Epithelial cell of proximal tubule (primary cell): ENCODE measurements around the gene BRSK1. TPM values are rescaled to one million over a fixed set of nuclear protein-coding genes. Genes with fewer than 3 reads are reported as not detected.

Experiments used
- DNase-seq: peaks from one replicate; pipeline ENCODE4 v3.0.0-alpha.2; 2011; ENCODE audit warnings: low read depth
- H3K4me3 ChIP-seq: 2 replicates; pipeline ENCODE4 v1.5.1; 2011; ENCODE audit warnings: low read depth, mild to moderate bottlenecking, low read length
- total RNA-seq: library from RNA; depleted of rRNA; stranded (reverse); fragments of >200 nt; gene quantifications from 2 replicates; pipeline ENCODE4 v1.2.3, GENCODE V29; 2015
- TF ChIP-seq, protein P1 (sequence below): conservative IDR thresholded peaks from 2 replicates; pipeline ENCODE4 v1.5.1; 2012; ENCODE audit warnings: low read depth, mild to moderate bottlenecking, low read length

Gene BRSK1
- total RNA-seq, 1 donor from 2014 or later = 16.1 TPM

DNA sequence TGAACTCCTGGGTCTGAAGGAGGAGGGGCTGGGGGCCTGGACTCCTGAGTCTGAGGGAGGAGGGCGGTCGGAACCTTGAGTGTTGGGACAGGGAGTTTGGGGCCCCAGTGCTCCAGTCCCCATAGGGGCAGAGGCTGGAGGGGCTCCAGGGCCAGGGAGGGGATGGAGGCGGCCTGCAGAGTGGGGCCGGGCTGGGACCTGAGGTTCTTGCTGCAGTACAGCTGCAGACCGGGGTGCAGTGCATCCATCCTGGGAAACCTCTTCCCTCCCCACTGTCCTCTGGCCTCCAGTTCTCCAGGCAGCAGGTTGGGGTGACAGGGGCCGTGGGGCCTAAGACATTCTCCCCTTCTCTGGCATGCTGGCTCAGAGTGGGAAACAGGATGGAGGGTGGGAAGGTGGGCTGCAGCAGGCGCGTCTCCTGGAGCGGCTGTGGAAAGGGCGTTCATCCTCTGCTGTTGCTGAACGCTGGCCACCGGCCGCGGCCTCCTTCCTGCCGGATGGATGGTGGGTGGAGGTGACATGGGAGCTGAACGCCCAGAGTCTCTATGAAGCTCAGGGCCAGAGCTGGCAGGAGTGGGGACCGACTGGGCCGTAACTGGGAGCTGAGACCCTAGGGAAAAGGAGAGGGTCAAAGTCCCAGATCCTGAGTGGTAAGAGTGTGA is 1.6 kb downstream of the BRSK1 start:
- no peak overlapping the region for H3K4me3 ChIP-seq
- DNase-seq = no peak
- TF ChIP-seq, protein P1, sequence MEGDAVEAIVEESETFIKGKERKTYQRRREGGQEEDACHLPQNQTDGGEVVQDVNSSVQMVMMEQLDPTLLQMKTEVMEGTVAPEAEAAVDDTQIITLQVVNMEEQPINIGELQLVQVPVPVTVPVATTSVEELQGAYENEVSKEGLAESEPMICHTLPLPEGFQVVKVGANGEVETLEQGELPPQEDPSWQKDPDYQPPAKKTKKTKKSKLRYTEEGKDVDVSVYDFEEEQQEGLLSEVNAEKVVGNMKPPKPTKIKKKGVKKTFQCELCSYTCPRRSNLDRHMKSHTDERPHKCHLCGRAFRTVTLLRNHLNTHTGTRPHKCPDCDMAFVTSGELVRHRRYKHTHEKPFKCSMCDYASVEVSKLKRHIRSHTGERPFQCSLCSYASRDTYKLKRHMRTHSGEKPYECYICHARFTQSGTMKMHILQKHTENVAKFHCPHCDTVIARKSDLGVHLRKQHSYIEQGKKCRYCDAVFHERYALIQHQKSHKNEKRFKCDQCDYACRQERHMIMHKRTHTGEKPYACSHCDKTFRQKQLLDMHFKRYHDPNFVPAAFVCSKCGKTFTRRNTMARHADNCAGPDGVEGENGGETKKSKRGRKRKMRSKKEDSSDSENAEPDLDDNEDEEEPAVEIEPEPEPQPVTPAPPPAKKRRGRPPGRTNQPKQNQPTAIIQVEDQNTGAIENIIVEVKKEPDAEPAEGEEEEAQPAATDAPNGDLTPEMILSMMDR = no peak

DNA sequence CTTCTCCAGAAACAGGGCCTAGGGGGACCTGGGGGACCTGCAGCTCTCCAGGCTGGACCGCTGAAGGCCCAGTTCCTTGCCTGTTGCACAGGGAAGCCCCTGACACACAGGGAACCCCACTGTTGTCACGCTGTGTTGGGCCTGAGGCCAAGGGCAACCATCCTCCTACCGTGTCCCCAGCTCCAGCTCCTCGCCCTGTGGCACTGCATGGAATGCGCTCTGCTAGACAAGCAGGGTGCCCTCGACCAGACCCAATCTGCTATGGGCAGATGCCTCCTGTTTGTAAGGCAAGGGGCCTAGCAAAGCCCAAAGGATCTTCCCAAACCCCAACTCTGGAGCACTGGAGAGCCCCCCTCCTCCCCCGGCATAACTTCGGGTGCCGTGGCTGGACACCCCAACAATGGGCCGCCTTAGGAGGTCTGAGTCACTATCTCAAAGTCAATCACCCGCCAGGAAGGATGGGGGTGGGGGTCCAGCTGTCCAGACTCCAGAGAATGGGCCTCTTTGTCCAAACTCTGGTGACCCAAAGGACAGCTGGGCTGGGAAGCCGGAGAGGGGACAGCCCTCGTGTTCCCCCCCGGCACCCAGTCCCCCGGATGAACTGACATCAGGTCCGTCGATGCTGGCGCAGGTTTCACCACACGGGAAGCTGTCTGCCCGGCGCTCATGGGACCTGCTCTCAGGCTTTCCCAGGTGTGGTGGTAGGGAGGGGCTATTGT is 3.7 kb downstream of the BRSK1 start:
- no peak overlapping the region for H3K4me3 ChIP-seq
- DNase-seq = no peak
- TF ChIP-seq, protein P1 = no peak

DNA sequence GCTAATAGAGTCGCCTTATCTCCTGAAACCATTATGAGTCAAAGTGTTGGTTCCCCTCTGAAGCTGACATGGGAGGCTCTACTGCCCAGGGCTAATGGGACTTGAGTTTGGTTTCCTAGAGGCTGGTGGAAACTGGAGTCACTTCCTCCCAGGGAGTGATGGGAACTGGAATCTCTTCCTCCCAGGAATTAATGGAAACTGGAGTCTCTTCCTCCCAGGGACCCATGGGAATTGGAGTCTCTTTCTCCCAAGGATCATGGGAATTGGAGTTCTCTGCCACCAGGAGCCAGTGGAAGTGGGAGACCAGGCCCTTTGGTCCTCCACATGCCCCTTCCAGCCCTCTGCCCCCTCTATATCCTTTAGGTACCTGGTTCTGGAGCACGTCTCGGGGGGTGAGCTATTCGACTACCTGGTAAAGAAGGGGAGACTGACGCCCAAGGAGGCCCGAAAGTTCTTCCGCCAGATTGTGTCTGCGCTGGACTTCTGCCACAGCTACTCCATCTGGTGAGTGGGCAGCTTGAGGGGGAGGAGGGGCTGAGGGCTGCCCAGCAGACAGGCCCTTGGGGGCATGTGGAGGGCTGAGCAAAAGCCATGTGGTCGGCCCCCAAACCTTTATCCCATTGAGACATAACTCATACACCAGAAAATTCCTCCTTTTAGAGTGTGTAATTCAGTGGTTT is 5.5 kb downstream of the BRSK1 start:
- TF ChIP-seq, protein P1 = no peak
- no peak overlapping the region for H3K4me3 ChIP-seq
- DNase-seq = no peak

DNA sequence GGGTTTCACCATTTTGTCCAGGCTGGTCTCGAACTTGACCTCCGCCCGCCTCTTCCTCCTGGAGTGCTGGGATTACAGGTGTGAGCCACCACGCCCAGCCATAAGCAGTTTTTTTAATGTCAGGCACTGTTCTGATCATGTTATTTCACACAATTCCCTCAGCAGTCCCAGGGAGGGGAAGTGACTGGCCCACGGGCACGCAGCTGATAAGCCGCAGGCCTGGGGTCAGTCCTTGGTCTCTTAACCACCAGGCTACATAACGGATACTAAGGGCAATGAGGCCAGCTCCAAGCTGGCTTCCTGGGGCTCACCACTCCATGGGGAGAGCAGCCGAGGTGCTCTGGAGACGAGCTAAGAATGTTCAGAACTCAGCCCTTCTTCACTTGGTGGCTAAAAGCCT is 13.5 kb downstream of the BRSK1 start:
- DNase-seq = no peak
- TF ChIP-seq, protein P1 = no peak
- H3K4me3 ChIP-seq = no peak overlapping the region

DNA sequence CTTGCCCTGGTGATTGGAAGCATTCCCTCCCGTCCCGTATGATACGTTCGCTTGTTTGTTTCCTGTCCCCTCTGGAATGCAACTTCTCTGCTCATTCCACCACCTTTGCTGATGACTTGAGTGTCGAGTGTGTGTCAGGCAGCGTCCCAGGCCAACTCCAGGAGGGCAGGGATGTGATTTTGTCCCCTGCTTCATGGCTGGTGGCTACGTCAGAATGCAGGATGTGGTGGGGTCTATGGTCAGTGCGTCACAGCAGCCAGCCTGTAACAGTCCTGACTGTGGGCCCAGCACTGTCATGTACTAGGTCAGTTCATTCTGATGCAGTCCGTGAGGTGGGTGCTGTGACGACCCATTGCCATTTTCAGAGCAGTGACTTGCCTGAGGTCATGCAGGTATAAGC is 16.2 kb downstream of the BRSK1 start:
- TF ChIP-seq, protein P1 = no peak
- H3K4me3 ChIP-seq = no peak overlapping the region
- DNase-seq = no peak

DNA sequence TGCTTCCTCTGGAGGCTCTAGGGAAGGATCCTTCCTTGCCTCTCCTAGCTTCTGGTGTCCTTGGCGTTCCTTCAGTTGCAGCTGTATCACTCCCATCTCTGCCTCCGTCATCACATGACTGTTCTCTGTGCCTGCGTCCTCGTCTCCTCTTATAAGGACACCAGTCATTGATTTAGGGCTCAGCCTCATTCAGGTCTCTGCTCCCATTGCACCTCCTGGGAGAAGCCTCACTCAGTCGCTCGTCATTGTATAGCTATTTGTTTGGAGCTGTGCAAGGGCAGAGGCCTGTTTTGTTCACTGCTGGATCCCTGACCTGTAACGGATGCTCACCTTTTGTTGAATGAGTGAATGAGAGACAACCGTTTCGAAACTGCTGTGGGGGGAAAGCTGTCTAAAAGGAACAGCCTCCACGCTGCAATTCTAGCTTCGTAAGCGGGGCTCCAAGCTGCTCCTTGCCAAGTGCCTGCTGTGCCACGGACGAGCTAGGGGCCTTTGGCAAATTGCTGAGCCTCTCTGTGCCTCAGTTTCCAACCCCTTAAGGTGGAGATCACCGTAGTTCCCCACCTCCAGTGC is 17.2 kb downstream of the BRSK1 start:
- H3K4me3 ChIP-seq = no peak overlapping the region
- DNase-seq = no peak
- TF ChIP-seq, protein P1 = no peak
